Endodermal cell (in vitro differentiated cells): Measurements from ENCODE around the gene VWA3B. TPM values are rescaled to one million over a fixed set of nuclear protein-coding genes. Genes with fewer than 3 reads are reported as not detected.
A peak's percentile ranks its signal among the peaks of the same experiment; 100 is the strongest.
"Not testable (repeated sequence)": the region's sequence is repeated elsewhere in the genome, so short reads cannot be mapped to it uniquely, and the experiment has no call there.

ENCODE experiments used
- DNase-seq: peaks from one replicate; pipeline ENCODE4 v3.0.0-alpha.2; 2017
- H3K27ac ChIP-seq: 2 replicates; pipeline ENCODE4 v1.5.1; 2013; ENCODE audit warnings: mild to moderate bottlenecking, low read depth, low read length, moderate library complexity
- H3K27me3 ChIP-seq: 2 replicates; pipeline ENCODE4 v1.6.1; 2013; ENCODE audit warnings: mild to moderate bottlenecking, low read length, moderate library complexity; ENCODE audit not compliant: insufficient read depth, control insufficient read depth, poor library complexity, severe bottlenecking
- H3K36me3 ChIP-seq: 2 replicates; pipeline ENCODE4 v1.7.0; 2013; ENCODE audit warnings: mild to moderate bottlenecking, low read length, moderate library complexity; ENCODE audit not compliant: control insufficient read depth, insufficient read depth
- H3K4me1 ChIP-seq: one replicate; pipeline ENCODE4 v1.7.0; 2013; ENCODE audit warnings: low read length; ENCODE audit not compliant: control insufficient read depth, insufficient read depth
- H3K4me3 ChIP-seq: 2 replicates; pipeline ENCODE4 v1.5.1; 2013; ENCODE audit warnings: mild to moderate bottlenecking, low read length, moderate library complexity
- H3K9ac ChIP-seq: 2 replicates; pipeline ENCODE4 v1.6.1; 2013; ENCODE audit warnings: mild to moderate bottlenecking, low read length, moderate library complexity; ENCODE audit not compliant: poor library complexity, severe bottlenecking; ENCODE audit errors: extremely low read depth
- H3K9me3 ChIP-seq: 2 replicates; pipeline ENCODE4 v1.6.1; 2013; ENCODE audit warnings: mild to moderate bottlenecking, low read length, moderate library complexity; ENCODE audit not compliant: control insufficient read depth
- H3K27ac Mint-ChIP-seq: 2 replicates; pipeline ENCODE4 v1.8.0; 2020; ENCODE audit warnings: mixed read lengths
- H3K27me3 Mint-ChIP-seq: 2 replicates; pipeline ENCODE4 v1.8.0; 2021; ENCODE audit warnings: mild to moderate bottlenecking, mixed read lengths; ENCODE audit not compliant: insufficient read depth
- H3K36me3 Mint-ChIP-seq: 2 replicates; pipeline ENCODE4 v1.8.0; 2020; ENCODE audit warnings: low read depth, mixed read lengths
- H3K4me1 Mint-ChIP-seq: 2 replicates; pipeline ENCODE4 v1.8.0; 2020; ENCODE audit warnings: mixed read lengths
- H3K4me3 Mint-ChIP-seq: 2 replicates; pipeline ENCODE4 v1.8.0; 2020; ENCODE audit warnings: mild to moderate bottlenecking, moderate library complexity, mixed read lengths
- H3K9me3 Mint-ChIP-seq: 2 replicates; pipeline ENCODE4 v1.8.0; 2020; ENCODE audit warnings: mild to moderate bottlenecking, mixed read lengths
- CTCF ChIP-seq: fragments of 200-600 bp; sonication (generic); conservative IDR thresholded peaks from 2 replicates; pipeline ENCODE4 v1.5.0; 2021; ENCODE audit warnings: antibody characterized with exemption, mild to moderate bottlenecking
- WGBS, 2 experiments: methylation state at CpG; one replicate each; pipeline versions ENCODE4 v1.1.5 to v1.1.7; 2013; ENCODE audit warnings: missing lambda C conversion rate in 2 of 2, mixed read lengths in 1 of 2; ENCODE audit not compliant: insufficient coverage in 1 of 2, insufficient read length in 1 of 2; 5-methylcytosine and 5-hydroxymethylcytosine counted together
- total RNA-seq, 2 donors: library from RNA; stranded (reverse); fragmentation: NEBNext Ultra II Directional in 1 of 2; extraction: Animal tissue kit (Norgen Biotek cat#: 25700) in 1 of 2; gene quantifications; 2 replicates in 1 of 2; 3 replicates in 1 of 2; pipeline ENCODE4 v1.2.1, GENCODE V29; 2021

Gene VWA3B
- total RNA-seq, 2 donors from 2014 or later: 0.38 to 0.64 TPM

DNA sequence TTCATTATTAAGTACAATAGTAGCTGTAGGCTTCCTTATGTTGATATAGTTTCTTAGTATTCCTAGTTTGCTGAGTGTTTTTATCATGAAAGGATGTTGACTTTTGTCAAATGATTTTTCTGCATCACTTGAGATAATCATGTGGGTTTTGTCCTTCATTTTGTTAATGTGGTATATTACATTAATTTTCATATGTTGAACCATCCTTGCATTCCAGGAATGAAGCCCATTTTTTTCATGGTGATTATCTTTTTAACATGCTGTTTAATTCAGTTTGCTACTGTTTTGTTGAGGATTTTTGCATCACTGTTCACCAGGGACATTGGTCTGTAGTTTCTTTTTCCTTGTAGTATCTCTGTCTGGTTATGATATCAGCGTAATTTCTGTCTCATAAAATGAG lies 176.4 kb downstream of the VWA3B start:
- no peak overlapping the region for H3K4me3 Mint-ChIP-seq
- no peaks in the 10 kb centered on the region for H3K27me3 Mint-ChIP-seq
- no peak overlapping the region for H3K27ac ChIP-seq
- H3K9me3 Mint-ChIP-seq: peaks cover 25% of the 10 kb centered on the region
- 100% methylated on average over 1 of the region's 1 CpG; no CpG with 5 or more reads in 1 of the 2 experiments for WGBS, 2 experiments
- H3K36me3 ChIP-seq: no peaks in the 10 kb centered on the region
- no peaks in the 10 kb centered on the region for H3K36me3 Mint-ChIP-seq
- no peak for DNase-seq
- no peaks in the 10 kb centered on the region for H3K27me3 ChIP-seq
- H3K9ac ChIP-seq: no peak overlapping the region
- H3K4me3 ChIP-seq: peak overlapping the region; percentile 54
- H3K27ac Mint-ChIP-seq: no peak overlapping the region
- no peak for TF ChIP-seq CTCF
- H3K4me1 ChIP-seq: no peaks in the 10 kb centered on the region
- peaks cover 37% of the 10 kb centered on the region for H3K9me3 ChIP-seq
- no peaks in the 10 kb centered on the region for H3K4me1 Mint-ChIP-seq

GRCh38 chr2:98268225-98268624 lies 181.3 kb downstream of the VWA3B start:
- H3K27me3 Mint-ChIP-seq, H3K36me3 Mint-ChIP-seq, H3K27me3 ChIP-seq, H3K27ac Mint-ChIP-seq, H3K9ac ChIP-seq, H3K27ac ChIP-seq, DNase-seq, H3K4me3 ChIP-seq, H3K4me1 Mint-ChIP-seq, H3K4me3 Mint-ChIP-seq, H3K36me3 ChIP-seq, H3K4me1 ChIP-seq: not testable (repeated sequence)
- peaks cover 25% of the 10 kb centered on the region for H3K9me3 ChIP-seq
- H3K9me3 Mint-ChIP-seq: peaks cover 18% of the 10 kb centered on the region

DNA sequence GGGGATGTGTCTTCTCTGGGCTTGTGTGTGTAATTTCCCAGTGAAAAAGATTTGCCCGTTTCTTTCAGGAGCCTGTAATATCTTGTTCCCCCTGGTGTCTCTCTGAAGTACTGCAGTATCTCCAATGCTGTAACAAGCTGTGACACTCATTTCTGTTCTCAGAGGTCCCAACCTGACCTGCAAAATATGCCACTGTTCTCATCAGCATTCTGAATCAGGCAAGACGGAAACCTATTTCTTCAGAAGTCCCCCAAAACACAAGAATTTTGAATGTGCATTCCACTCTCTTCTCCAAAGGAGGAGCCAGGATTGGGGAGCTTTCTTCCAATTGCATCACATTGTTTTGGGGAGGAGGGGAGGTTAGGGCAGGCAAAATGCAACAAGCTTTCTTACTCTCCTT lies 182.3 kb downstream of the VWA3B start:
- H3K36me3 ChIP-seq: no peaks in the 10 kb centered on the region
- H3K27ac ChIP-seq: no peak overlapping the region
- peak; percentile 72 for DNase-seq
- H3K4me1 ChIP-seq: no peaks in the 10 kb centered on the region
- H3K9ac ChIP-seq: no peak overlapping the region
- H3K4me1 Mint-ChIP-seq: no peaks in the 10 kb centered on the region
- H3K9me3 Mint-ChIP-seq: peaks cover 10% of the 10 kb centered on the region
- peaks cover 15% of the 10 kb centered on the region for H3K9me3 ChIP-seq
- peak; percentile 86 for TF ChIP-seq CTCF
- peaks cover 2% of the 10 kb centered on the region for H3K27me3 Mint-ChIP-seq
- WGBS, 2 experiments: 35 to 36% methylated on average over 2 of the region's 2 CpGs
- no peak overlapping the region for H3K27ac Mint-ChIP-seq
- H3K27me3 ChIP-seq: no peaks in the 10 kb centered on the region
- no peak overlapping the region for H3K4me3 ChIP-seq
- H3K36me3 Mint-ChIP-seq: no peaks in the 10 kb centered on the region
- no peak overlapping the region for H3K4me3 Mint-ChIP-seq

- no peaks in the 10 kb centered on the region for H3K4me1 Mint-ChIP-seq
- no peak overlapping the region for H3K27ac Mint-ChIP-seq
- H3K9me3 Mint-ChIP-seq: peaks cover 7% of the 10 kb centered on the region
- TF ChIP-seq CTCF: no peak
- H3K27ac ChIP-seq: no peak overlapping the region
- no peaks in the 10 kb centered on the region for H3K36me3 Mint-ChIP-seq
- H3K36me3 ChIP-seq: no peaks in the 10 kb centered on the region
- no peak overlapping the region for H3K4me3 ChIP-seq
- no peaks in the 10 kb centered on the region for H3K27me3 ChIP-seq
- H3K27me3 Mint-ChIP-seq: peaks cover 2% of the 10 kb centered on the region
- DNase-seq: no peak
- peaks cover 10% of the 10 kb centered on the region for H3K9me3 ChIP-seq
- H3K9ac ChIP-seq: no peak overlapping the region
- WGBS, 2 experiments: 100% methylated on average over 1 of the region's 2 CpGs; no CpG with 5 or more reads in 1 of the 2 experiments
- H3K4me3 Mint-ChIP-seq: no peak overlapping the region
- H3K4me1 ChIP-seq: no peaks in the 10 kb centered on the region
Observed at GRCh38 chr2:98269830-98270229, 182.9 kb downstream of the VWA3B start.
